Measurements from ENCODE around the gene DOK7. TPM values are rescaled to one million over a fixed set of nuclear protein-coding genes. Genes with fewer than 3 reads are reported as not detected.

The DOK7 gene
- total RNA-seq, 2 experiments from 2014 or later = not detected

- Mint-ChIP-seq H3K36me3 (ENCODE audit: low read depth) (no peaks in the 10 kb centered on the region), H3K27me3 (no peaks in the 10 kb centered on the region), H3K9me3 (no peaks in the 10 kb centered on the region), H3K27ac (no peak overlapping the region), H3K4me1 (ENCODE audit: low read depth) (no peaks in the 10 kb centered on the region), H3K4me3 (no peak overlapping the region)
- TF ChIP-seq CTCF (IDR thresholded peaks at IDR 0.05) = no peak
- POLR2A ChIA-PET = no interaction called here
- DNase-seq = no peak
- CTCF ChIA-PET = no interaction called here
- intact Hi-C loops (cut with micrococcal nuclease) = no loop called here
- no peak for ATAC-seq
Measured at GRCh38 chr4:3432381-3432790, 30.7 kb upstream of the DOK7 start.

GRCh38 chr4:3433138-3433869 lies 29.8 kb upstream of the DOK7 start:
- no peak overlapping the region for H3K27ac Mint-ChIP-seq
- H3K4me3 Mint-ChIP-seq = no peak overlapping the region
- no peaks in the 10 kb centered on the region for H3K27me3 Mint-ChIP-seq
- ChIA-PET POLR2A (no interaction called here), CTCF (no interaction called here)
- DNase-seq (no peak), ATAC-seq (no peak)
- intact Hi-C loops (cut with micrococcal nuclease) = no loop called here
- H3K9me3 Mint-ChIP-seq = no peaks in the 10 kb centered on the region
- TF ChIP-seq CTCF (IDR thresholded peaks at IDR 0.05) = no peak
- no peaks in the 10 kb centered on the region for H3K4me1 Mint-ChIP-seq (ENCODE audit: low read depth)
- H3K36me3 Mint-ChIP-seq (ENCODE audit: low read depth) = no peaks in the 10 kb centered on the region

GRCh38 chr4:3434881-3435685 lies 28.0 kb upstream of the DOK7 start:
- ChIA-PET POLR2A (no interaction called here), CTCF (interaction anchor here (1.2 kb wide), 1 partner anchor 9 kb away, joined by 6 read pairs; no protein-coding TSS in a partner anchor)
- no peaks in the 10 kb centered on the region for H3K4me1 Mint-ChIP-seq (ENCODE audit: low read depth)
- no peak for DNase-seq
- H3K36me3 Mint-ChIP-seq (ENCODE audit: low read depth) = no peaks in the 10 kb centered on the region
- H3K27ac Mint-ChIP-seq = no peak overlapping the region
- H3K9me3 Mint-ChIP-seq = no peaks in the 10 kb centered on the region
- no peak overlapping the region for H3K4me3 Mint-ChIP-seq
- TF ChIP-seq CTCF (IDR thresholded peaks at IDR 0.05) = no peak
- H3K27me3 Mint-ChIP-seq = no peaks in the 10 kb centered on the region
- intact Hi-C loops (cut with micrococcal nuclease) = no loop called here
- ATAC-seq = no peak

- H3K9me3 Mint-ChIP-seq = no peaks in the 10 kb centered on the region
- intact Hi-C loops (cut with micrococcal nuclease) = no loop called here
- H3K4me1 Mint-ChIP-seq (ENCODE audit: low read depth) = no peaks in the 10 kb centered on the region
- DNase-seq (no peak), ATAC-seq (no peak)
- ChIA-PET POLR2A (no interaction called here), CTCF (no interaction called here)
- no peaks in the 10 kb centered on the region for H3K36me3 Mint-ChIP-seq (ENCODE audit: low read depth)
- H3K27ac Mint-ChIP-seq = no peak overlapping the region
- no peaks in the 10 kb centered on the region for H3K27me3 Mint-ChIP-seq
- no peak overlapping the region for H3K4me3 Mint-ChIP-seq
- TF ChIP-seq CTCF (IDR thresholded peaks at IDR 0.05) = no peak
Measured at GRCh38 chr4:3435686-3435956, 27.5 kb upstream of the DOK7 start.

GRCh38 chr4:3436048-3436797 lies 26.9 kb upstream of the DOK7 start:
- ATAC-seq (no peak), DNase-seq (no peak)
- no peak for TF ChIP-seq CTCF (IDR thresholded peaks at IDR 0.05)
- Mint-ChIP-seq H3K27me3 (no peaks in the 10 kb centered on the region), H3K27ac (no peak overlapping the region), H3K4me1 (ENCODE audit: low read depth) (no peaks in the 10 kb centered on the region), H3K4me3 (no peak overlapping the region), H3K36me3 (ENCODE audit: low read depth) (no peaks in the 10 kb centered on the region), H3K9me3 (no peaks in the 10 kb centered on the region)
- CTCF ChIA-PET = no interaction called here
- intact Hi-C loops (cut with micrococcal nuclease) = no loop called here
- POLR2A ChIA-PET = no interaction called here
